Limb (tissue), 2 donors: ENCODE results near the gene CCDC7.
"Not testable (repeated sequence)": the region's sequence is repeated elsewhere in the genome, so short reads cannot be mapped to it uniquely, and the experiment has no call there.

Source experiments
- DNase-seq, 2 donors: peaks; one replicate each; pipeline ENCODE4 v3.0.0-alpha.2; 2016; ENCODE audit errors: extremely low spot score in 2 of 2

Gene CCDC7

GRCh38 chr10:32699683-32700082 lies 253.7 kb downstream of the CCDC7 start:
- DNase-seq = not testable (repeated sequence)

- no peak for DNase-seq
Measured at GRCh38 chr10:32713560-32713959, 267.6 kb downstream of the CCDC7 start.

- no peak for DNase-seq
Measured at GRCh38 chr10:32731527-32731926, 285.6 kb downstream of the CCDC7 start.

DNA sequence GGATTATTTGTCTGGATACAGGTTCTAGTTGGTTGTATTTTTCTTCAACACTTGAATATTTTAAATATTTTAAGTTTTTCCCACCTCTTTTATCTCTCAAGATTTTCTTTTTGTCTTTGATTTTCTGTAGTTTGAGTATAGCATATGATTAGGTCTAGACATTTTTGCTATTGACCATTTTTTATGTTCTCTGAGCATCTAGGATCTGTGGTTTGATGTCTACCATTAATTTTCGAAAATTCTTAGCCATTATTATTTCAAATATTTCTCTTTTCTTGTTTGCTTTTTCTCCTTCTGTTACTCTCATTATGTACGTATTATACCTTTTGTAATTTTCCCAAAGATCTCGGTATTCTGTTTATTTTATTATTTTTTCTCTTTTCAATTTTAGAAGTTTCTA lies 293.0 kb downstream of the CCDC7 start:
- no peak for DNase-seq

DNA sequence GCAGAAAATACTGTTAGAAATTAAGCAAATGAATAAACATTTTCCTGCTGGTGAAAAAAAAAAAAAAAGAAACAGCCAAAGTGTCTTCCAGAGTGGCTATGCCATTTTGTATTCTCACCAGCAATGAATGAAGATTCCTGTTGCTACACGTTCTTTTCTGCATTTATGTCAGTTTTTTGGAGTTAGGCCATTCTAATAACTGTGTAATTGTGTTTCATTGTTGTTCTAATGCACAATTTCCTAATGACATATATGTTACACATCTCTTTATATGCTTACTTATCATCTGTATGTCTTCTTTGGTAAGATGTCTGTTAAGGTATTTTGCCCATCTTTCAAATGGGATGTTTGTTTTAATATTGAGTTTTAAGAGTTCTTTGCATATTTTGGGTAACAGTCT lies 298.4 kb downstream of the CCDC7 start:
- DNase-seq = no peak

GRCh38 chr10:32746869-32747268 lies 300.9 kb downstream of the CCDC7 start:
- no peak for DNase-seq

GRCh38 chr10:32751582-32751981 lies 305.6 kb downstream of the CCDC7 start:
- DNase-seq = no peak

- not testable (repeated sequence) for DNase-seq
Measured at GRCh38 chr10:32754900-32755299, 309.0 kb downstream of the CCDC7 start.

DNA sequence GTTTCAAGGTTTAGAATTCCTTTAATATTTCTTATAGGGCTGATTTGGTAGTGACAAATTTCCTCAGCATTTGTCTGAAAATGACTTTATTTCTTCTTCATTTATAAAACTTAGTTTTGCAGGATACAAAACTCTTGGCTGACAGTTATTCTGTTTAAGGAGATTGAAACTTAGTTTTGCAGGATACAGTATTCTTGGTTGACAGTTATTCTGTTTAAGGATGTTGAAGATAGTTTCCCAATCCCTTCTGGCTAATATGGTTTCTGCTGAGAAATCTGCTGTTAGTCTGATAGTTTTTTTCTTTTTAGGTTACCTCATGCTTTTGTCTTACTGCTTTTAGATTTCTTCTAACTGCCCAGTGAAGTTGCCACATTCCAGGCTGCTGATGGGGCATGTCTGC lies 325.3 kb downstream of the CCDC7 start:
- DNase-seq = no peak

DNA sequence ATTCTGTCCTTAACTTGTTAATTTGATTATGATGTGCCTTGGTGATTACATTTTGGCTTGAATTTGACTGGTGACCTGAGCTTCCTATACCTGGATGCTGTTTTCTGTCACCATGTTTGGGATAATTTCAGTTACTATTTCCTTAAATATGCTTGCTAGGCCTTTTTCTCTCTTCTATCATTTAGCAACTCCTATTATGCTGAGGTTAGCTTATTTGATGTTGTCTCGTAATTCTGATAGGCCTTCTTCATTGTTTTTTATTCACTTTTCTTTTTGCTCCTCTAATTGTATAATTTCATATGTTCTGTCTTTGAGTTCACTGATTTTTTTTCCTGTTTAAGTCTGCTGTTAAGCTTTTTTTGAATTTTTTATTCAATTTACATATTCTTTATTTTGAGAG lies 327.2 kb downstream of the CCDC7 start:
- DNase-seq = no peak

GRCh38 chr10:32786968-32787367 lies 341.0 kb downstream of the CCDC7 start:
- no peak for DNase-seq

GRCh38 chr10:32787690-32788284 lies 341.8 kb downstream of the CCDC7 start:
- no peak for DNase-seq

GRCh38 chr10:32788359-32788758 lies 342.4 kb downstream of the CCDC7 start:
- no peak for DNase-seq

DNA sequence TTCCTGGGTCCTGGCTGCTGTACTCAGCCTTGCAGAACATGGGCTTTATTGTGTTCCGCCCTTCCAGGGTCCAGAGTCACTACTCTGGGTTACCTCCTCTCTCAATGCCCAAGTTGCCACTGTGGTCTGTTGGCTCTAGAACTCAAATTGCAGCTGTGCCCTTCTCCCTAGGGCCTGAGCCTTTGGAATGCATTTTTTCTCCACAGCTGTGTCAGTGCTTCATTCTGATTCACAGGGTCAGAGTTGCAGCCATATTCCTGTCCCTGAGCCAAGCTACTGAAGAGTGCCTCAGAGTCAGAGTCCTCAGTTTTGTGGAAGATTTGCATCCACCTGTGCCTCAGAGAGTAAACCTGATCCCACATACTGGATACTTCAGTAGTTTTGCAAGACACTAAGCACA lies 344.5 kb downstream of the CCDC7 start:
- DNase-seq = no peak

- no peak for DNase-seq
Measured at GRCh38 chr10:32793033-32793432, 347.1 kb downstream of the CCDC7 start.

DNA sequence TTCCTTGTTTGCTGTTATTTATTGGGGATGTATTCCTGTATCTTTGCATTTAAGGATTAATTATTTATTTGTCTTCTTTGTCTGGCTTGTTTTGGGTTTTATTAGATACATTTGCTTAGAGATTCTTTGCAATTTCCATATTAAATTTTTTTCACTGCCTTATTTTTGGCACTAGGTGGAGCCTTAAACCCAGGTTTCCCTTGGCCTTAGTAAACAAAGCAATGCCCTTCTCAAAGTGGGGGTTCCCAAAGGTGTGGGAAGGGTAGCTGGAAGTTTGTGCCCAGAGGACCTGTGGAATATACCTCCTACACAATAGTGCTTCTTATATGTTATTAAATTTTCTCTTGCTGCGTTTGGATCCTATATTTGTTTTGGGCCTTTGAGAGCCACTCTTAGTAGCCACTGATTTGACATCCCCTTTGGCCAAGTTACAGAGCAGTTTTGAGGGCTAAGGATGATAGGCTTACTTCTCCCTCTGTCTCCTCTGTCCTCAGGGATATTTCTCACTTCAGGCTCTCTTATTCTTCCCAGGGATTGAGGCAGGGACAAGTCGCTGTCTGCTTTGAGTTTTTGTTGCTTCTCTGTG lies 349.8 kb downstream of the CCDC7 start:
- peak in 1 of 2 donors; percentile 50 for DNase-seq

DNA sequence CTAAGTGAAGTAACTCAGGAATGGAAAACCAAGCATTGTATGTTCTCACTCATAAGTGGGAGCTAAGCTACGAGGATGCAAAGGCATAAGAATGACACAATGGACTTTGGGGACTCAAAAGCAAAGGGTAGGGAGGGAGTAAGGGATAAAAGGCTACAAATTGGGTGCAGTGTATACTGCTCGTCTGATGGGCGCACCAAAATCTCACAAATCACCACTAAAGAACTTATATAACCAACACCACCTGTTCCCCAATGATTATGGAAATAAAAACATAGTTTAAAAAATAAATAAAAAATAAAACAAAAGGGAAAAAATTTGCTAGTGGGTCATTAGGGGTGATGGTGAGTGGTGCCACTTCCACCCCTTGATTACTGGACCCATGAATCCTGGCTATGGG lies 351.5 kb downstream of the CCDC7 start:
- DNase-seq = not testable (repeated sequence)

GRCh38 chr10:32846974-32847373 lies 401.0 kb downstream of the CCDC7 start:
- no peak for DNase-seq

- no peak for DNase-seq
Measured at GRCh38 chr10:32851301-32851700, 405.4 kb downstream of the CCDC7 start.

DNA sequence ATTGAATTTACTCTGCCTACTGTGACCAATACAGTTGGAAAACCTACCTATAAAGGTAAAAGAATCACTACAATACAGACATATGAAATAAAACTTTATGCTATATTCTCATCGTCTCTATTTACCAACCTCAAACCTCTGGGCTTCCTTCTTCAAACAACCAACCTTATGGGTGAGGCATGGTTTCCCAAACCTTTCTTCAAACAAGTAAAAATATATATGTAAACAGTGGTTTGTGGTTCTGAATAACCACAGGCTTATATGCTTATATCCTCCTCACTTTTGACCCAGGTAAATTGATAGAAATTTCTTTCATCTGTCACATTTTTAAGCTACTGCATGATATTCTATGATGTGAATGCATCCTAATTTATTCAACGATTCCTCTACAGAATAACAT lies 408.5 kb downstream of the CCDC7 start:
- no peak for DNase-seq

- no peak for DNase-seq
Measured at GRCh38 chr10:32865170-32865569, 419.2 kb downstream of the CCDC7 start.

DNA sequence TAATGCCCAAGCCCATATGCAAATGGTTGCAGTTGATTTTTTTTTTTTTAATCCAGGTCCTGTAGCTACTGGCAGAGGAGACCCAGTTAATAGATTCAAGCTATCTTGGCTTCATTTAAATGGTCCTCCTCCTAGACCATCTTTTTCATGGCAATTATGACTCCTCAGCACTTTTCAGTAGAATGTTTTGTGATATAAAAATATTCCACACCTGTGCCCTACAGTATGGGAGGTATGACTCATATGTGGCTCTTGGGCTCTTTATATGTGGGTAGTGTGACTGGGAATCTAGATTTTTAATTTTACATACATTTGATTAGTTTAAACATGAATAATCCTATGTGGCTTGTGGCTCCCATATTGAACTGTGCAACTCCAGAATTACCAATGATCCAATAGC lies 432.0 kb downstream of the CCDC7 start:
- DNase-seq = no peak

DNA sequence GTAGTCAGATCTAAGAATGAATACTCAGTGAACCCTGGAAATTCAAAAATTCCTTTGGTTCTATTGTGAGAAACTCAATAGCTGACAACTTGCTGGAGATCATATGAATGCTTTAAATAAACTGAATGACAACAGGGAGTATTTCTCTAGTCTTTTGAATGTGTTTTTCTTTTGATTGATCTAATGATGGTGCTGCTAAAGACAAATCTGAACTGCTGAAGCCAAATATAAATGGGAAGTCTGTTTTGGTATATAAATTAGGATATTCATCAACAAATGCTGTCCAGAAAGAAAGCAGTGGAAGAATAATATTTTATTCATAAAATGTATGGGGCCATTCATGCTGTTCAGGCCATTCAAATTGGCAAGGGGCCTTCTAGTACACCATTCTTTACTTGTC lies 432.7 kb downstream of the CCDC7 start:
- DNase-seq = no peak

DNA sequence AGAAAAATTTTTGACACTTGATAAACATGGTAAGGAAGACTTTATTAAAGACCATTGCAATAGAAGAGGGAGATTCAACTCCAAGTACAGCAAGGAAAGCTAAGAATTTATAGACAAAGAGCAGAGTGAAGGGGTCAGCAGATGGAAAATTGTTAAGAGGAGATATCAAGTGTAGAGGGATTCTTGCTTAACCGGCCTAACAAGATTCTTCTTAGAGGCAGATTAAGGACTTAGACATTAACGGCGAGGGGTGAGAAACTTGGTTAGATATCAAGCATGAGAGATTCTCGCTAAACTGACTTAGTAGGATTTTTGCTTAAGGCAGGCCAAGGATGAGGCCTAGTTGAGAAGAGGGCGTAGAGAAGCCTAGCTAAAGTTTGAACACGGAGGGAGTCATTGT lies 436.1 kb downstream of the CCDC7 start:
- DNase-seq = no peak
